Body of pancreas (tissue), 4 donors: ENCODE results near the gene C2CD5.

Source experiments
- POLR2A ChIP-seq, 3 donors: fragments of 450-650 bp; IDR thresholded peaks; one replicate each; pipeline ENCODE4 v1.6.1; 2016; ENCODE audit warnings: antibody characterized with exemption in 3 of 3, mild to moderate bottlenecking in 2 of 3
- TF ChIP-seq, protein P1 (sequence below), 7 experiments: fragments of 450-650 bp in 4 of 7; fragments of 200-600 bp in 3 of 7; sonication (generic) in 3 of 7; IDR thresholded peaks; one replicate each; pipeline ENCODE4 v1.5.1; 2016 to 2019; ENCODE audit warnings: antibody characterized with exemption in 7 of 7

DNA sequence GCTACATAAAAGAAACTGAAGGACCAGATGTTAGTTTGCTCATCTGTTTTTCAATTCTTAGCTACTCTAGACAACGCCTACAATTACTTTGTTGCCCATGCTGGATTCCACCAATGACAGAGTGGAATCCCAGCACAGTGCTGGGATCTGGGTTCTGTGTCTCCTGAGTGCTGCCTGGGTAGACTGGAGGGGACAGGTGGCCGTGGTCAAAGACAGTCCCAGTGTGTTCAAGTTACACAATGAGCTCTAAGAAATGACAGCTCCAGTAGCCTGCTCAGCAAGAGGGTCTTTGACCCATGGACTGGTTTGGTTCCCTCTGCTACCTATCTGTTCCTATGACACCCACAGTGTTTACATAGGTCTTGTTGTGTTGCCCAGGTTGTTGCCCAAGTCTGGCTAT is 38.5 kb downstream of the C2CD5 start:
- TF ChIP-seq POLR2A (IDR thresholded peaks at IDR 0.05) = no peak
- TF ChIP-seq, protein P1, sequence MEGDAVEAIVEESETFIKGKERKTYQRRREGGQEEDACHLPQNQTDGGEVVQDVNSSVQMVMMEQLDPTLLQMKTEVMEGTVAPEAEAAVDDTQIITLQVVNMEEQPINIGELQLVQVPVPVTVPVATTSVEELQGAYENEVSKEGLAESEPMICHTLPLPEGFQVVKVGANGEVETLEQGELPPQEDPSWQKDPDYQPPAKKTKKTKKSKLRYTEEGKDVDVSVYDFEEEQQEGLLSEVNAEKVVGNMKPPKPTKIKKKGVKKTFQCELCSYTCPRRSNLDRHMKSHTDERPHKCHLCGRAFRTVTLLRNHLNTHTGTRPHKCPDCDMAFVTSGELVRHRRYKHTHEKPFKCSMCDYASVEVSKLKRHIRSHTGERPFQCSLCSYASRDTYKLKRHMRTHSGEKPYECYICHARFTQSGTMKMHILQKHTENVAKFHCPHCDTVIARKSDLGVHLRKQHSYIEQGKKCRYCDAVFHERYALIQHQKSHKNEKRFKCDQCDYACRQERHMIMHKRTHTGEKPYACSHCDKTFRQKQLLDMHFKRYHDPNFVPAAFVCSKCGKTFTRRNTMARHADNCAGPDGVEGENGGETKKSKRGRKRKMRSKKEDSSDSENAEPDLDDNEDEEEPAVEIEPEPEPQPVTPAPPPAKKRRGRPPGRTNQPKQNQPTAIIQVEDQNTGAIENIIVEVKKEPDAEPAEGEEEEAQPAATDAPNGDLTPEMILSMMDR (IDR thresholded peaks at IDR 0.05) = no peak
